A673 (cell line): Measurements from ENCODE around the gene KANTR. TPM values are rescaled to one million over a fixed set of nuclear protein-coding genes. Genes with fewer than 3 reads are reported as not detected.

ENCODE experiments used
- BruUV-seq: library from RNA; stranded (reverse); fragments of 400-500 nt; replicated peaks from 2 replicates; lab custom pipeline; 2021; lab: Mats Ljungman, UMichigan
- CTCF ChIA-PET: fragments of 300-600 bp; sonication (Branson Sonifier 250); formaldehyde crosslinking; loops from one replicate; lab custom pipeline; 2022; ENCODE audit warnings: antibody characterized with exemption; lab: Charles Lee
- POLR2A ChIA-PET: fragments of 300-600 bp; sonication (Branson Sonifier 250); formaldehyde crosslinking; loops from one replicate; lab custom pipeline; 2022; ENCODE audit warnings: antibody characterized with exemption; ENCODE audit not compliant: low non-redundant PET; lab: Charles Lee
- DNase-seq: peaks from one replicate; pipeline ENCODE4 v3.0.0-alpha.2; 2015; ENCODE audit warnings: low spot score
- H3K27ac ChIP-seq: fragments of 200-600 bp; sonication (generic); 2 replicates; pipeline ENCODE4 v1.5.1; 2016; ENCODE audit warnings: mixed run types, low read depth, mild to moderate bottlenecking, mixed read lengths, antibody characterized with exemption, low read length; ENCODE audit not compliant: poor library complexity, severe bottlenecking
- H3K27me3 ChIP-seq: fragments of 200-600 bp; sonication (generic); replicated peaks from 2 replicates; pipeline ENCODE4 v1.6.1; 2017; ENCODE audit warnings: mixed run types, low read depth, mild to moderate bottlenecking, mixed read lengths, antibody characterized with exemption, low read length; ENCODE audit not compliant: insufficient read depth, poor library complexity
- H3K36me3 ChIP-seq: fragments of 200-600 bp; sonication (generic); 2 replicates; pipeline ENCODE4 v1.6.1; 2016; ENCODE audit warnings: mixed run types, mild to moderate bottlenecking, mixed read lengths, antibody characterized with exemption, low read length; ENCODE audit not compliant: insufficient read depth, poor library complexity, severe bottlenecking
- H3K4me1 ChIP-seq: fragments of 200-600 bp; sonication (generic); 2 replicates; pipeline ENCODE4 v1.6.1; 2017; ENCODE audit warnings: mixed run types, mild to moderate bottlenecking, mixed read lengths, antibody characterized with exemption, low read length; ENCODE audit not compliant: insufficient read depth, poor library complexity, severe bottlenecking
- H3K4me3 ChIP-seq: fragments of 200-600 bp; sonication (generic); 2 replicates; pipeline ENCODE4 v1.5.1; 2016; ENCODE audit warnings: low read depth, mixed run types, mild to moderate bottlenecking, mixed read lengths, low read length; ENCODE audit not compliant: poor library complexity, severe bottlenecking
- H3K9me3 ChIP-seq: fragments of 200-600 bp; sonication (generic); 2 replicates; pipeline ENCODE4 v1.6.1; 2016; ENCODE audit warnings: mixed run types, low read depth, mild to moderate bottlenecking, mixed read lengths, antibody characterized with exemption, low read length; ENCODE audit not compliant: poor library complexity, severe bottlenecking
- EZH2 ChIP-seq: fragments of 200-600 bp; sonication (generic); IDR thresholded peaks from 2 replicates; pipeline ENCODE4 v1.6.1; 2017; ENCODE audit warnings: borderline replicate concordance, low read depth, mild to moderate bottlenecking, mixed read lengths, antibody characterized with exemption, low read length; ENCODE audit not compliant: poor library complexity, severe bottlenecking
- intact Hi-C: fragments of 100-400 bp; cut with micrococcal nuclease; formaldehyde crosslinking; loops from one replicate; pipeline ENCODE4 v1.10.0; 2022; ENCODE audit not compliant: unreplicated experiment
- total RNA-seq: library from RNA; stranded (reverse); gene quantifications from 2 replicates; pipeline ENCODE4 v1.2.3, GENCODE V29; 2021
- TF ChIP-seq, protein P1 (sequence below): fragments of 300-800, 200-600 bp; sonication (generic); conservative IDR thresholded peaks from 2 replicates; pipeline ENCODE4 v1.5.1; 2017; ENCODE audit warnings: low read depth, mild to moderate bottlenecking, antibody characterized with exemption, low read length, moderate library complexity, mixed read lengths

Gene KANTR
- total RNA-seq, 1 experiment from 2014 or later: 15.4 TPM

- peaks cover 7% of the 10 kb centered on the region for H3K27me3 ChIP-seq
- H3K4me1 ChIP-seq: no peaks in the 10 kb centered on the region
- no peak for TF ChIP-seq EZH2
- TF ChIP-seq, protein P1, sequence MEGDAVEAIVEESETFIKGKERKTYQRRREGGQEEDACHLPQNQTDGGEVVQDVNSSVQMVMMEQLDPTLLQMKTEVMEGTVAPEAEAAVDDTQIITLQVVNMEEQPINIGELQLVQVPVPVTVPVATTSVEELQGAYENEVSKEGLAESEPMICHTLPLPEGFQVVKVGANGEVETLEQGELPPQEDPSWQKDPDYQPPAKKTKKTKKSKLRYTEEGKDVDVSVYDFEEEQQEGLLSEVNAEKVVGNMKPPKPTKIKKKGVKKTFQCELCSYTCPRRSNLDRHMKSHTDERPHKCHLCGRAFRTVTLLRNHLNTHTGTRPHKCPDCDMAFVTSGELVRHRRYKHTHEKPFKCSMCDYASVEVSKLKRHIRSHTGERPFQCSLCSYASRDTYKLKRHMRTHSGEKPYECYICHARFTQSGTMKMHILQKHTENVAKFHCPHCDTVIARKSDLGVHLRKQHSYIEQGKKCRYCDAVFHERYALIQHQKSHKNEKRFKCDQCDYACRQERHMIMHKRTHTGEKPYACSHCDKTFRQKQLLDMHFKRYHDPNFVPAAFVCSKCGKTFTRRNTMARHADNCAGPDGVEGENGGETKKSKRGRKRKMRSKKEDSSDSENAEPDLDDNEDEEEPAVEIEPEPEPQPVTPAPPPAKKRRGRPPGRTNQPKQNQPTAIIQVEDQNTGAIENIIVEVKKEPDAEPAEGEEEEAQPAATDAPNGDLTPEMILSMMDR: no peak
- no peaks in the 10 kb centered on the region for H3K36me3 ChIP-seq
- CTCF ChIA-PET: no interaction called here
- H3K27ac ChIP-seq: no peak overlapping the region
- DNase-seq: no peak
- POLR2A ChIA-PET: no interaction called here
- no TSS peak for BruUV-seq
- intact Hi-C loops: no loop called here
- H3K9me3 ChIP-seq: no peaks in the 10 kb centered on the region
- no peak overlapping the region for H3K4me3 ChIP-seq
Measured at GRCh38 chrX:53133400-53133799, 39.5 kb downstream of the KANTR start.

DNA sequence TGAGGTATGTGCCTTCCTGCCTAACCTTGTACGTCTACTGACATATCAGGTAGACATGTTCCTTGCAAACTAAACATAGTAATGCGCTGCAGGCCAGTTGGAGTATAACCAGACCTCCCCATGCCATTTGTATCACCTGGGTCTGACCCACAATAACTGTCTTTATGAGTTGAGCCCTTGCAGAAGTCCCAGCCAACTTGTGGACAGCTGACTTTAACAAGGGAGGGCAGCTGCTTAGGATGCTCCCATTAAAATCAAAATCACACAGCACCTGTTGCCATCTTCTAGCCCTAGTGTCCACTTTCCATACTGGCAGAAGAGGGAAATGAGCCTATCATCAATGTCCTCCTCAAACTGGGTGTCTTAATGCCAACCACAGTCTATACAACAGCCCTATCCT lies 41.6 kb downstream of the KANTR start:
- no peak for DNase-seq
- POLR2A ChIA-PET: no interaction called here
- BruUV-seq: no TSS peak
- TF ChIP-seq, protein P1: no peak
- TF ChIP-seq EZH2: no peak
- Histone ChIP-seq H3K27ac (no peak overlapping the region), H3K4me3 (no peak overlapping the region), H3K36me3 (no peaks in the 10 kb centered on the region), H3K4me1 (no peaks in the 10 kb centered on the region), H3K27me3 (peaks cover 7% of the 10 kb centered on the region), H3K9me3 (no peaks in the 10 kb centered on the region)
- CTCF ChIA-PET: no interaction called here
- intact Hi-C loops: no loop called here

DNA sequence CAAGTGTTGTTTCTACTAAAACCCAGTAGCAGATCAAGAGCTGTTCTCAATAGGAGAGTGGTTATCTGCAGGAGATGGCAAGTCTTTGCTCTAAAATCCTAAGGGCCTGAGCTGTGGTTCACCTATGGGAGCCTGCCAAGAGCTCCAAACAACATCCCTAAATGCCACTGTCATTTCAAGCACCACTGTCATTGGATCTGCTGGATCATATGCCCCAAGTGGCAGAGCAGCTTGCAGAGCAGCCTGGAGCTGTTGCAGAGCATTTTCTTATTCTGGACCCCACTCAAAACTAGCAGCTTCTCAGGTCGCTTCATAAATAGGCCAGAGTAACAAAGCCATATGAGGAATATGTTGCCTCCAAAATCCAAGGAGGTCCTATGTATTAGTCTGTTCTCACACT lies 59.6 kb downstream of the KANTR start:
- DNase-seq: no peak
- TF ChIP-seq EZH2: no peak
- TF ChIP-seq, protein P1: no peak
- Histone ChIP-seq H3K4me3 (no peak overlapping the region), H3K27ac (no peak overlapping the region), H3K27me3 (no peaks in the 10 kb centered on the region), H3K9me3 (peaks cover 4% of the 10 kb centered on the region), H3K36me3 (no peaks in the 10 kb centered on the region), H3K4me1 (no peaks in the 10 kb centered on the region)
- no TSS peak for BruUV-seq
- ChIA-PET CTCF (no interaction called here), POLR2A (no interaction called here)
- intact Hi-C loops: no loop called here
